Prostate gland (tissue), 2 donors: ENCODE results near the gene DAPK3.

ENCODE experiments used
- CTCF ChIP-seq, 4 experiments: fragments of 200-600 bp in 2 of 4; fragments of 450-650 bp in 2 of 4; sonication (generic) in 2 of 4; IDR thresholded peaks; 1 replicate in 3 of 4; 2 replicates in 1 of 4; pipeline ENCODE4 v1.5.1; 2016 to 2019; ENCODE audit warnings: antibody characterized with exemption in 4 of 4, mild to moderate bottlenecking in 2 of 4, moderate library complexity in 2 of 4
- POLR2AphosphoS5 ChIP-seq: sonication (generic); formaldehyde crosslinking; IDR thresholded peaks from one replicate; pipeline ENCODE4 v1.6.1; 2017; ENCODE audit warnings: antibody characterized with exemption

- TF ChIP-seq POLR2AphosphoS5 (no peak), CTCF (IDR thresholded peaks at IDR 0.05) (no peak)
These were observed 539 bp downstream of the DAPK3 start for GRCh38 chr19:3970313-3970807.
